IPS-NIHi7 (cell line): ENCODE data around the gene FN1.
A peak's percentile ranks its signal among the peaks of the same experiment; 100 is the strongest.
"Not testable (repeated sequence)": the region's sequence is repeated elsewhere in the genome, so short reads cannot be mapped to it uniquely, and the experiment has no call there.

Experiments used
- DNase-seq: peaks from one replicate; pipeline ENCODE4 v3.0.0; 2012; ENCODE audit warnings: mixed read lengths; ENCODE audit errors: extremely low spot score

FN1 gene

GRCh38 chr2:215366440-215367032, 69.3 kb downstream of the FN1 start:
- DNase-seq, result no peak

GRCh38 chr2:215365184-215365658, 70.6 kb downstream of the FN1 start:
- DNase-seq, result no peak

GRCh38 chr2:215364157-215365155, 71.4 kb downstream of the FN1 start:
- no peak for DNase-seq

GRCh38 chr2:215363461-215364156, 72.3 kb downstream of the FN1 start:
- DNase-seq, result no peak

- DNase-seq, result no peak
Measured at GRCh38 chr2:215363039-215363438, 72.8 kb downstream of the FN1 start.

- no peak for DNase-seq
Measured at GRCh38 chr2:215362562-215362904, 73.3 kb downstream of the FN1 start.

GRCh38 chr2:215361876-215362561, 73.8 kb downstream of the FN1 start:
- no peak for DNase-seq

- no peak for DNase-seq
Measured at GRCh38 chr2:215361211-215361875, 74.5 kb downstream of the FN1 start.

- no peak for DNase-seq
Measured at GRCh38 chr2:215360596-215360995, 75.3 kb downstream of the FN1 start.

GRCh38 chr2:215360059-215360458, 75.8 kb downstream of the FN1 start:
- not testable (repeated sequence) for DNase-seq

GRCh38 chr2:215359576-215359922, 76.3 kb downstream of the FN1 start:
- DNase-seq, result no peak

GRCh38 chr2:215358891-215359575, 76.8 kb downstream of the FN1 start:
- no peak for DNase-seq

GRCh38 chr2:215358312-215358845, 77.5 kb downstream of the FN1 start:
- no peak for DNase-seq

GRCh38 chr2:215357660-215358059, 78.2 kb downstream of the FN1 start:
- no peak for DNase-seq

GRCh38 chr2:215356948-215357461, 78.9 kb downstream of the FN1 start:
- DNase-seq, result peak; percentile 14

GRCh38 chr2:215356334-215356947, 79.4 kb downstream of the FN1 start:
- no peak for DNase-seq

GRCh38 chr2:215355801-215356200, 80.1 kb downstream of the FN1 start:
- DNase-seq, result no peak

- no peak for DNase-seq
Measured at GRCh38 chr2:215354771-215355695, 80.8 kb downstream of the FN1 start.

GRCh38 chr2:215352602-215353001, 83.3 kb downstream of the FN1 start:
- DNase-seq, result no peak
